HG03575 (cell line): ENCODE results near the gene ZFPM1.

Experiments used
- ATAC-seq: cut with Tn5 transposase; IDR thresholded peaks from one replicate; pipeline ENCODE4 v1.9.1; 2021; ENCODE audit not compliant: unreplicated experiment, insufficient number of reproducible peaks, low FRiP score; ENCODE audit errors: extremely low read depth

The ZFPM1 gene

GRCh38 chr16:88430524-88431446 is 22.3 kb upstream of the ZFPM1 start:
- no peak for ATAC-seq

- ATAC-seq: no peak
Measured at GRCh38 chr16:88431651-88432050, 21.4 kb upstream of the ZFPM1 start.

DNA sequence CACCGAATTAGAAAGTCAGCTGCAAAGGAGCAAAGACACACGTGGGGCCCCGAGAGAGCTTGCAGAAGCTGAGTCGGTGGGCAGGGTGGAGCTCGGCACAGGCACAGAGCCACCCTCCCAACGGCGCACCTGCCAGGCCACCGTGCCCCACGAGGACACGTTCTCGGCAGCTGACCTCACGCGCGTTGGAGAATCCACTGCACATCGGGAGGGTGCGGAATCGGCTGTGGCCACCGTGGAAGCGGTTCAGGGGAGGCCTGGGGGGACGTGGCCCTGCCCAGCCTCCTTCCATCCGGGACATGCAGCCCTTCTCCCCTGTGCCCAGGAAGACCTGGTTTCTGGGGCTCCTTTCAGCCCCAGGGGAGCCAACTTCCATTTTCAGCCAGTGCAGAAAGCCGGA is 20.9 kb upstream of the ZFPM1 start:
- ATAC-seq: no peak

DNA sequence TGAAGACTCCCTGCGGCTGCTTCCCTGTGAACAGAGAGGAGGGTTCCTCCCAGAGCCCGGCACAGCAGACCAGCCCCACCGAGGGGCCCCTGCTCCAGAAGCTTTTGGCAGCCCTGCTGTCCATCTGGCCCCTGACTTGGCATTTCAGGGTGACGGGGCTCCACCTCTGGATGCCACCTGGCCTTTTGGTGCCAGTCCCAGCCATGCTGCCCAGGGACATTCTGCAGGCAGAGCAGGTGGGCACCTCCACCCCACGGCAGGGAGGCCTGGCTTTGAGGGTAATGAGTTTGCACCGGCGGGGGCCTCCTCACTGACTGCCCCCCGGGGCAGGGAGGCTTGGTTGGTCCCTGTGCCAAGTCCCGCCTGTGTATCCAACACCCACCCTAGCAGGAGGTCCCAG is 20.3 kb upstream of the ZFPM1 start:
- no peak for ATAC-seq

DNA sequence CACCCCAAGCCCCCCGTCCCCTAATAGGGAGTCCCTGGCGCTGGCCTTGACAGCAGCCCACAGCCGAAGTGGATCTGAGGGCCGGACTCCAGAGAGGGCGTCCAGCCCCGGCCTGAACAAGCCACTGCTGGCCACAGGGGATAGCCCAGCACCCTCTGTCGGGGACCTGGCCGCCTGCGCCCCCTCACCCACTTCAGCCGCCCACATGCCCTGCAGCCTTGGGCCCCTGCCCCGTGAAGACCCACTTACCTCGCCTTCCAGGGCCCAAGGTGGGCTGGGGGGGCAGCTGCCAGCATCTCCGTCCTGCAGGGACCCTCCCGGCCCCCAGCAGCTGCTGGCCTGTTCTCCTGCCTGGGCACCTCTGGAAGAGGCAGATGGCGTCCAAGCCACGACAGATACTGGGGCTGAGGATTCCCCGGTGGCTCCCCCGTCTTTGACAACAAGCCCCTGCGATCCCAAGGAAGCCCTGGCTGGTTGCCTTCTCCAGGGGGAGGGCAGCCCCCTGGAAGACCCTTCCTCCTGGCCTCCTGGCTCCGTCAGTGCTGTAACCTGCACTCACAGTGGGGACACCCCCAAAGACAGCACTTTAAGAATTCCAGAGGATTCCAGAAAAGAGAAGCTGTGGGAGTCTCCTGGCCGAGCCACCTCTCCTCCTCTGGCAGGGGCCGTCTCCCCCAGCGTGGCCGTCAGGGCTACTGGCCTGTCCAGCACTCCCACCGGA is 19.3 kb upstream of the ZFPM1 start:
- ATAC-seq: no peak

GRCh38 chr16:88434353-88434690 is 18.8 kb upstream of the ZFPM1 start:
- ATAC-seq: no peak

DNA sequence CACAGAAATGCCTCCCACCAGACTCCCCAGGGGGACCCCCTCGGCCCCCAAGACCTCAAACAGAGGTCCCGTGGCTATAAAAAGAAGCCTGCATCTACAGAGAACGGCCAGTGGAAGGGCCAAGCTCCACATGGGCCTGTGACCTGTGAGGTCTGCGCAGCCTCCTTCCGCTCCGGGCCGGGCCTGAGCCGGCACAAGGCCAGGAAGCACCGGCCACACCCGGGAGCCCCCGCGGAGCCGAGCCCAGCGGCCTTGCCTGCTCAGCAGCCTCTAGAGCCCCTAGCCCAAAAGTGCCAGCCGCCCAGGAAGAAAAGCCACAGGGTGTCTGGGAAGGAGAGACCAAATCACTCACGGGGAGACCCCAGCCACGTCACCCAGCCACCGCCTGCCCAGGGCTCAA is 18.3 kb upstream of the ZFPM1 start:
- ATAC-seq: no peak

GRCh38 chr16:88435437-88436355 is 17.4 kb upstream of the ZFPM1 start:
- no peak for ATAC-seq

- no peak for ATAC-seq
Measured at GRCh38 chr16:88436796-88437195, 16.3 kb upstream of the ZFPM1 start.

DNA sequence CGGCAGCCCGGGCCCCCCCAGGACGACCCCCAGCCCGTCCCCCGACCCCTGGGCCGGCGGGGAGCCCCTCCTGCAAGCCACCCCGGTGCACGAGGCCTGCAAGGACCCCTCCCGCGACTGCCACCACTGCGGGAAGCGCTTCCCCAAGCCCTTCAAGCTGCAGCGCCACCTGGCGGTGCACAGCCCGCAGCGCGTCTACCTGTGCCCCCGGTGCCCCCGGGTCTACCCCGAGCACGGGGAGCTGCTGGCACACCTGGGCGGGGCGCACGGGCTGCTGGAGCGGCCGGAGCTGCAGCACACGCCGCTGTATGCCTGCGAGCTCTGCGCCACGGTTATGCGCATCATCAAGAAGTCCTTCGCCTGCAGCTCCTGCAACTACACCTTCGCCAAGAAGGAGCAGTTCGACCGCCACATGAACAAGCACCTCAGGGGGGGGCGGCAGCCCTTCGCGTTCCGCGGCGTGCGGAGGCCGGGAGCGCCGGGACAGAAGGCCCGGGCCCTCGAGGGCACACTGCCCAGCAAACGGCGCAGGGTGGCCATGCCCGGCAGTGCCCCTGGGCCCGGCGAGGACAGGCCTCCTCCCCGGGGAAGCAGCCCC is 15.6 kb upstream of the ZFPM1 start:
- ATAC-seq: no peak

- no peak for ATAC-seq
Measured at GRCh38 chr16:88438084-88438870, 14.8 kb upstream of the ZFPM1 start.

DNA sequence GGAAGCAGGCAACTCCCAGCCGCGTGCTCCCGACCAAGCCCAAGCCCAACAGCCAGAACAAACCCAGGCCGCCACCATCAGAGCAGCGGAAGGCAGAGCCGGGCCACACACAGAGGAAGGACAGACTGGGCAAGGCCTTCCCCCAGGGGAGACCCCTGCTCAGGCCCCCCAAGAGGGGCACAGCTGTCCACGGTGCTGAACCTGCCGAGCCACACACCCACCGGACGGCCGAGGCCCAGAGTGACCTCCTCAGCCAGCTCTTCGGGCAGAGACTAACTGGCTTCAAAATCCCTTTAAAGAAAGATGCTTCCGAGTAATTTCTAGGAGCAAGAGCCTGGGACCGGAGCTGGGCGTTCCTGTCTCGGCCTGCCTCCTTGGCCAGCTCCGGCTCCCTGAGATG is 14.1 kb upstream of the ZFPM1 start:
- no peak for ATAC-seq

DNA sequence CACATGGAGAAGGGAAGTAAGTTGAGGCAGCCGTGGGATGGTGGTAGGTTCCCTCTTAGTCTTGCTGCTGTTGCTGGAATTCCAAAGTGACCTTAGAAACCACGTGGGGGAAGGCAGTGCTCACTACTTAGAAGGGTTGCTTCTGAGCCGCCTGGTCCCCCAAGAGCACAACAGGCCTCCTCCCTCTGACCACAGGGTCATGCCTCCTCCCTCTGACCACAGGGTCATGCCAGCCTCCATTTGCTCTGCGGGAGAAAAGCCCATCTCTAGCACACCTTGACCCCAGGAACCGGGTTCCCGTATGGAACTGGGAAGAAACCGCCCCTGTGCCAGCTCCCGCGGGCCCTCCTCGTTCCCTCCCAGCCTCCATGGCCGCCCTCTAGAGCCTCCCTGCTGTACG is 13.4 kb upstream of the ZFPM1 start:
- no peak for ATAC-seq

GRCh38 chr16:88440111-88440510 is 13.0 kb upstream of the ZFPM1 start:
- ATAC-seq: no peak

- ATAC-seq: no peak
Measured at GRCh38 chr16:88440686-88441405, 12.2 kb upstream of the ZFPM1 start.

DNA sequence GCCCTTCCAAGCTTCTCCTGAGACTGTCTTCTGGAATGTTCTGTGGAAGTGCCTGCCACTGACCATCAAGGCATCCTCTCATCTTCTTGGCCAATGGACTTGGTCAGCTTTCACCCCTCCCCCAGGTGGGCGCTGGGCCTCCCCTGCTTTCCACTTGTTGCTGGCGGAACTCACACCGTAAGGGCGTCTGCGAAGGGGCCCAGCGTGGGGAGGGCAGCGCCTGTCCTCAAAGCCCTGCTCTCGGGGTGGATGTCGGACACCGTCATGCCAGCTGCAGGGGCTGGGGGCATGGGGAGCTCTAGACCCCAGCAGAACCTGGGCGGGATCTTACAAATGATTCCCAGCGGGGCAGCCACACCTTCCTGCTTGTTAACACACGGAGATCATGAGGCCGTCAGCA is 11.6 kb upstream of the ZFPM1 start:
- no peak for ATAC-seq

DNA sequence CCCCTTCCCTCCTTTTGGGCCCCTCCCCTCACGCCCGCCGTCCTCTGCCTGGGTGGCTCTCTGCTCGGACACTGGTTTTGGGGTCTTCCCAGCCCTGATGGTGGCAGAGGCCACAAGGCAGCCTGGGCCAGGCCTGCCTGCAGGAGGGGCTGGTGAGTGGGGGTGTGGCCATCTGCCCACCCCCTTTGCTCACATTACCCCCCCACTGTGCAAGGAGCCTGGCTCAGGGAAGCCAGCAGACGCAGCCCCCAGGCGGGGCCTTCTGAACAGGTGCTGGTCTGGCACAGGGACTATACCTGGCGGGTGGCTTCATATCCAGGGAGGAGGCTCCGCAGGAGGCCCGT is 10.7 kb upstream of the ZFPM1 start:
- ATAC-seq: no peak
